ENCODE data around the gene TOR2A. TPM values are rescaled to one million over a fixed set of nuclear protein-coding genes. Genes with fewer than 3 reads are reported as not detected.

Gene TOR2A
- total and polyA plus RNA-seq, 9 of the 15 experiments (the other 6 are each of a cell fraction or from before 2014, with no cell fraction given): 0.80 to 25.9 (median 11.1) TPM

GRCh38 chr9:127763918-127764384 lies 28.9 kb upstream of the TOR2A start (continued):
- TF ChIP-seq SRSF9 (IDR thresholded peaks at IDR 0.05; ENCODE audit: borderline replicate concordance, low read depth, low read length) (no peak), RNF2 (IDR thresholded peaks at IDR 0.05) (no peak), TSC22D4 (tag; IDR thresholded peaks at IDR 0.05) (no peak), ZNF23 (CRISPR knock-in tag; IDR thresholded peaks at IDR 0.05) (no peak), ZMIZ1 (IDR thresholded peaks at IDR 0.05; ENCODE audit: low read depth in 2 of 2, low read length in 2 of 2) (no peak), CBX2 (IDR thresholded peaks at IDR 0.05; ENCODE audit: insufficient read depth, low read length, poor library complexity, severe bottlenecking) (no peak), FOXK1 (CRISPR knock-in tag; IDR thresholded peaks at IDR 0.05; ENCODE audit: borderline replicate concordance) (no peak), WHSC1 (IDR thresholded peaks at IDR 0.05; ENCODE audit: low read length) (no peak), ZKSCAN3 (CRISPR knock-in tag; IDR thresholded peaks at IDR 0.05) (no peak), SNIP1 (IDR thresholded peaks at IDR 0.05; ENCODE audit: low read depth) (no peak), CBX8 (IDR thresholded peaks at IDR 0.05; ENCODE audit: borderline replicate concordance, extremely low read depth, low read depth, low read length, poor library complexity, severe bottlenecking) (no peak), HCFC1 (IDR thresholded peaks at IDR 0.05; ENCODE audit: low read depth, low read length) (no peak), SMARCE1 (IDR thresholded peaks at IDR 0.05) (no peak), ZNF263 (CRISPR knock-in tag; IDR thresholded peaks at IDR 0.05; ENCODE audit: borderline replicate concordance) (peak; percentile 38; the same call in 1 of the 2 replicates), MYNN (IDR thresholded peaks at IDR 0.05) (no peak; the same call in 1 of the 2 replicates), MYNN (CRISPR knock-in tag; IDR thresholded peaks at IDR 0.05) (no peak), RBM14 (IDR thresholded peaks at IDR 0.05; ENCODE audit: borderline replicate concordance, insufficient read depth, low read depth, low read length) (no peak), KDM2B (CRISPR knock-in tag; IDR thresholded peaks at IDR 0.05) (no peak), YY1 (IDR thresholded peaks at IDR 0.05; ENCODE audit: borderline replicate concordance in 1 of 3, control insufficient read depth in 1 of 3, extremely low read depth in 1 of 3, insufficient read depth in 3 of 3, insufficient read length in 1 of 3, insufficient replicate concordance in 2 of 3, low read depth in 1 of 3, low read length in 2 of 3) (peak in 1 of 3 experiments; percentile 38)
- TF ChIP-seq, protein P1, sequence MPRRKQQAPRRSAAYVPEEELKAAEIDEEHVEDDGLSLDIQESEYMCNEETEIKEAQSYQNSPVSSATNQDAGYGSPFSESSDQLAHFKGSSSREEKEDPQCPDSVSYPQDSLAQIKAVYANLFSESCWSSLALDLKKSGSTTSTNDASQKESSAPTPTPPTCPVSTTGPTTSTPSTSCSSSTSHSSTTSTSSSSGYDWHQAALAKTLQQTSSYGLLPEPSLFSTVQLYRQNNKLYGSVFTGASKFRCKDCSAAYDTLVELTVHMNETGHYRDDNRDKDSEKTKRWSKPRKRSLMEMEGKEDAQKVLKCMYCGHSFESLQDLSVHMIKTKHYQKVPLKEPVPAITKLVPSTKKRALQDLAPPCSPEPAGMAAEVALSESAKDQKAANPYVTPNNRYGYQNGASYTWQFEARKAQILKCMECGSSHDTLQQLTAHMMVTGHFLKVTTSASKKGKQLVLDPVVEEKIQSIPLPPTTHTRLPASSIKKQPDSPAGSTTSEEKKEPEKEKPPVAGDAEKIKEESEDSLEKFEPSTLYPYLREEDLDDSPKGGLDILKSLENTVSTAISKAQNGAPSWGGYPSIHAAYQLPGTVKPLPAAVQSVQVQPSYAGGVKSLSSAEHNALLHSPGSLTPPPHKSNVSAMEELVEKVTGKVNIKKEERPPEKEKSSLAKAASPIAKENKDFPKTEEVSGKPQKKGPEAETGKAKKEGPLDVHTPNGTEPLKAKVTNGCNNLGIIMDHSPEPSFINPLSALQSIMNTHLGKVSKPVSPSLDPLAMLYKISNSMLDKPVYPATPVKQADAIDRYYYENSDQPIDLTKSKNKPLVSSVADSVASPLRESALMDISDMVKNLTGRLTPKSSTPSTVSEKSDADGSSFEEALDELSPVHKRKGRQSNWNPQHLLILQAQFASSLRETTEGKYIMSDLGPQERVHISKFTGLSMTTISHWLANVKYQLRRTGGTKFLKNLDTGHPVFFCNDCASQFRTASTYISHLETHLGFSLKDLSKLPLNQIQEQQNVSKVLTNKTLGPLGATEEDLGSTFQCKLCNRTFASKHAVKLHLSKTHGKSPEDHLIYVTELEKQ (CRISPR knock-in tag; IDR thresholded peaks at IDR 0.05): no peak
- TF ChIP-seq, protein P2, sequence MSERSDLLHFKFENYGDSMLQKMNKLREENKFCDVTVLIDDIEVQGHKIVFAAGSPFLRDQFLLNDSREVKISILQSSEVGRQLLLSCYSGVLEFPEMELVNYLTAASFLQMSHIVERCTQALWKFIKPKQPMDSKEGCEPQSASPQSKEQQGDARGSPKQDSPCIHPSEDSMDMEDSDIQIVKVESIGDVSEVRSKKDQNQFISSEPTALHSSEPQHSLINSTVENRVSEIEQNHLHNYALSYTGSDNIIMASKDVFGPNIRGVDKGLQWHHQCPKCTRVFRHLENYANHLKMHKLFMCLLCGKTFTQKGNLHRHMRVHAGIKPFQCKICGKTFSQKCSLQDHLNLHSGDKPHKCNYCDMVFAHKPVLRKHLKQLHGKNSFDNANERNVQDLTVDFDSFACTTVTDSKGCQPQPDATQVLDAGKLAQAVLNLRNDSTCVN (CRISPR knock-in tag; IDR thresholded peaks at IDR 0.05): no peak
